SKM-1 (cell line): ENCODE data around the gene YLPM1.
"Not testable (repeated sequence)": the region's sequence is repeated elsewhere in the genome, so short reads cannot be mapped to it uniquely, and the experiment has no call there.

Experiments used
- DNase-seq: peaks from one replicate; lab custom pipeline; 2025; ENCODE audit not compliant: unreplicated experiment; lab: John Stamatoyannopoulos, UW

The YLPM1 gene, protein sequence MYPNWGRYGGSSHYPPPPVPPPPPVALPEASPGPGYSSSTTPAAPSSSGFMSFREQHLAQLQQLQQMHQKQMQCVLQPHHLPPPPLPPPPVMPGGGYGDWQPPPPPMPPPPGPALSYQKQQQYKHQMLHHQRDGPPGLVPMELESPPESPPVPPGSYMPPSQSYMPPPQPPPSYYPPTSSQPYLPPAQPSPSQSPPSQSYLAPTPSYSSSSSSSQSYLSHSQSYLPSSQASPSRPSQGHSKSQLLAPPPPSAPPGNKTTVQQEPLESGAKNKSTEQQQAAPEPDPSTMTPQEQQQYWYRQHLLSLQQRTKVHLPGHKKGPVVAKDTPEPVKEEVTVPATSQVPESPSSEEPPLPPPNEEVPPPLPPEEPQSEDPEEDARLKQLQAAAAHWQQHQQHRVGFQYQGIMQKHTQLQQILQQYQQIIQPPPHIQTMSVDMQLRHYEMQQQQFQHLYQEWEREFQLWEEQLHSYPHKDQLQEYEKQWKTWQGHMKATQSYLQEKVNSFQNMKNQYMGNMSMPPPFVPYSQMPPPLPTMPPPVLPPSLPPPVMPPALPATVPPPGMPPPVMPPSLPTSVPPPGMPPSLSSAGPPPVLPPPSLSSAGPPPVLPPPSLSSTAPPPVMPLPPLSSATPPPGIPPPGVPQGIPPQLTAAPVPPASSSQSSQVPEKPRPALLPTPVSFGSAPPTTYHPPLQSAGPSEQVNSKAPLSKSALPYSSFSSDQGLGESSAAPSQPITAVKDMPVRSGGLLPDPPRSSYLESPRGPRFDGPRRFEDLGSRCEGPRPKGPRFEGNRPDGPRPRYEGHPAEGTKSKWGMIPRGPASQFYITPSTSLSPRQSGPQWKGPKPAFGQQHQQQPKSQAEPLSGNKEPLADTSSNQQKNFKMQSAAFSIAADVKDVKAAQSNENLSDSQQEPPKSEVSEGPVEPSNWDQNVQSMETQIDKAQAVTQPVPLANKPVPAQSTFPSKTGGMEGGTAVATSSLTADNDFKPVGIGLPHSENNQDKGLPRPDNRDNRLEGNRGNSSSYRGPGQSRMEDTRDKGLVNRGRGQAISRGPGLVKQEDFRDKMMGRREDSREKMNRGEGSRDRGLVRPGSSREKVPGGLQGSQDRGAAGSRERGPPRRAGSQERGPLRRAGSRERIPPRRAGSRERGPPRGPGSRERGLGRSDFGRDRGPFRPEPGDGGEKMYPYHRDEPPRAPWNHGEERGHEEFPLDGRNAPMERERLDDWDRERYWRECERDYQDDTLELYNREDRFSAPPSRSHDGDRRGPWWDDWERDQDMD (N-terminal part only)

DNA sequence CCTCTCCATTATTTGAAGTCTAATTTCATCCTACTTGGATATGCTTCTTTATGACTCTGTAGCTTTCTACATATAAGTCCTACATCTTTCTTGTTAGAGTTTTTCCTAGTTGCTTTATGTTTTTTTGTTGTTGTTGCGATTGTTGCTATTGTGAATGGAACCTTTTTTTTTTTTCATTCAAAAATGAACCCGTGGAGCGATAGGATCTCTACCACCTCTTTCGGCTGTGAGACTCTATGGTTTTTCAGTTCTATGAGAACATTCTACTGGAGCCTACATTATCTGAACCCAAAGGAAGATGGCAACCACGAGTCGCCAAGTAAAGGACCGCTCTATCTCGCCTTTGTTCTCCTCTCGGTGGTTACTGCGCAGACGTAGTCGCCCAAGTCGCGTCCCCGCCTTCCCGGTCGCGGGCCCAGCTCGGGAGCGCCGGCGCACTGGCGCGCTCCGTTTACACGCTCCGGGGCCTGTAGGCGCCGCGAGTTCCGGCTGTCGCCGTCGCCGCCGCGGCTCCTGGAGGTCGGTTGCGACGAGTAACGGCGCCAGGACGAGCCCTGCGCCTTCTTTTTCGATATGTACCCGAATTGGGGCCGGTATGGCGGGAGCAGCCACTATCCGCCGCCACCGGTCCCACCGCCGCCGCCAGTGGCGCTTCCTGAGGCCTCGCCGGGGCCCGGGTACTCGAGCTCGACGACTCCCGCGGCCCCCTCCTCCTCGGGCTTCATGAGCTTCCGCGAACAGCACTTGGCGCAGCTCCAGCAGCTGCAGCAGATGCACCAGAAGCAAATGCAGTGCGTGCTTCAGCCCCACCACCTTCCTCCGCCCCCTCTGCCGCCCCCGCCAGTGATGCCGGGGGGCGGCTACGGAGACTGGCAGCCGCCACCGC lies at the start of gene YLPM1:
YLPM1 (plus strand) TSS at position 400 of the 886 bp plus-strand sequence; CDS start at position 574, 174 bp downstream.
- peak; percentile 68 for DNase-seq

DNA sequence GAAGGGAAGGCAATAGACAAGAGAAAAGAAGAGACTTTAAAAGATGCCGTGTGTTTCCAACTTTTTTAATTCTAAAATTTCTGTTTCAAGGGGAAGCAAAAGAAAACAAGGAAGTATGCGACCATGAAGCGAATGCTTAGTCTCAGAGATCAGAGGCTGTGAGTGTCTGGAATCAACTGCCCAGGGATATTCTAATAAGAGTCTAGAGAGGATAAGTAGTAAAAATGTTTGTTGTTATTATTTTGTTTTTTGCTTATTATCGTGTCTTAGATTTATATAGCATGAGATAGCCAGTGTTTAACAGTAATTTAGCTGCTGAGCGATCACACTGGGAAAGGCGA lies 49.8 kb upstream of the YLPM1 start:
- no peak for DNase-seq

DNA sequence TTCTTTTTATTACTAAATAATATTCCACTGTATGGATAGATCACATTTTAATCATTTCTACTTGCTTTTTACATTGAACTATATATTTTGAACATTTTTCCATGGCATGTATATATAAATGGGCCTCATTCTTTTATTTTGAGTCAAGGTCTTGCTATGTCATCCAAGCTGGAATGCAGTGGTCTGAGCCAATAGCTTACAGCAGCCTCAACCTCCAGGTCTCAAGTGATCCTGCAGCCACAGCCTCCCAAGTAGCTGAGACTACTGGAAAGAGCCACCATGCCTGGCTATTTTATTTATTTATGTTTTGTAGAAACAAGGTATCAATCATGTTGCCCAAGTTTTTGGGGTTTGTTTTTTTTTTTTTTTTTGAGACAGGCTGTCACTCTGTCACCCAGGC lies 42.6 kb upstream of the YLPM1 start:
- DNase-seq = no peak

DNA sequence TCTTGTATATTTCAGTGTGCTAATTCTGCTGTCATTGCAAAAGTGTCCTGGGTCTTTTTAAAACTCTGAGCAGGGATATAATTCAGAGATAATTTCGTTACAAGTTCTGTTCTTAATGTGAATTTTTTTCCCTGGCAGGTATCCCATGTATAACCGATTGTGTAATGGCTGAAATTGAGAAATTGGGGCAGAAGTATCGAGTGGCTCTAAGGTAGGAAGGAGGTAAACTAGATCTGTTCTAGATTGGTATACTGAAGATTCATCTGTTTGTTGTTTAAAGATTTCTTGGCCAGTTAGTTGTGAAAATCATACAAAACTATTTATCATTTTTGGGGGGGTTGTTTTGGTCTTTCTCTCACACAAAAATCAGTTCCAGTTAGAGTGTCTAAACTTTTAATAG lies 40.0 kb upstream of the YLPM1 start:
- DNase-seq = no peak

DNA sequence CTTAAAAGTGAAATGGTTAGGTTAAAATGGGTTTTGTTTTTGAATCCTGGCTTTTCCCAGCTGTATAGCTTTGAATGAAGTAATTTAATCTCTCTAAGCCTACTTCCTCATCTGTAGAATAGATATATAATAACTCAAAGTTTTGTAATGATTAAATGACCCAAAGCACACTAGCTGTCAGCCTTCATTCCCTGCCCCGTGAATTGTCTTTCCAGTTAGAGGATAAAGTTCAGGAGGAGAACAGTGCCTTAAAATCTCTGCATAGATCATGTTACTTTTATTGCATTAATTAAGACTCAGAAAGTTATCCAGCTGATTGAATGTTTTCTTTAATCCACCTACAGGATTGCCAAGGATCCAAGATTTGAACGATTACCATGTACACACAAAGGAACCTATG lies 30.7 kb upstream of the YLPM1 start:
- DNase-seq = no peak

DNA sequence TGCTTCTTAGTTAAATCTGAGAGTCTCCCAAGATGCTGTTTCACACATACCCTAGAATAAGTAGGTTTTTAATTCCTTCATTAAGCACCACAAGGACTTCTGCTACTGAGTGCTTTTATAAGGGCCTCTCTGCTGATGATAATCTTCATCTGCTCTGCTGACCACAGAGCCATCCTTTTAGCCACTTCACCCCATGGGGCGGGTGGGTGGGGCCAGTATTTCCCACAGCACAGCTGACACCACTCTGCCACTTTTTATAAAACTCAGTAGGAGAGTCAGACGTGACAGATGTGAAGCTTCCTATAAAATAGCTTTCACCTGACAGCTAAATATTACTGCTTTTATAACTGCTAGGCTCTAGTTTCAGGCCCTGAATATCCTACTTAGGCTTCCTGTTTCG lies 29.9 kb upstream of the YLPM1 start:
- DNase-seq = no peak

DNA sequence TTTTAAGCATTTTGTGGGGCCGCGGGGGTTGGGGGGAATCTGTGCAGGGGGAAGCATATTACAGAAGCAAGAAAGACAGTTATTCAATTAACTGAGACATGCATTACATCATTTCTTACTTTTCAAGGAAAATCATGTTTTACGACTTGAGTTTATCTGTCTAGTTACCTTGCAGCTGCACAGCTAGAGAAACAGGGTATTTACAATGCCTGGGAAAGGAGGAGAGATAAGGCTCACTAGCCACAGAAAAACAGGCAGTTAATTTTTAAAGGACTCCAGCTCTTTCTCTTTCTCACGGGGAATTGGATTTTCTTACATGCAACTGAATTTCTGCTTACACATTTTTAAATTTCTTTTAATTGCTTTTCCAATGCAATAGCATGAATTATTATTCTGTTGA lies 28.0 kb upstream of the YLPM1 start:
- no peak for DNase-seq

DNA sequence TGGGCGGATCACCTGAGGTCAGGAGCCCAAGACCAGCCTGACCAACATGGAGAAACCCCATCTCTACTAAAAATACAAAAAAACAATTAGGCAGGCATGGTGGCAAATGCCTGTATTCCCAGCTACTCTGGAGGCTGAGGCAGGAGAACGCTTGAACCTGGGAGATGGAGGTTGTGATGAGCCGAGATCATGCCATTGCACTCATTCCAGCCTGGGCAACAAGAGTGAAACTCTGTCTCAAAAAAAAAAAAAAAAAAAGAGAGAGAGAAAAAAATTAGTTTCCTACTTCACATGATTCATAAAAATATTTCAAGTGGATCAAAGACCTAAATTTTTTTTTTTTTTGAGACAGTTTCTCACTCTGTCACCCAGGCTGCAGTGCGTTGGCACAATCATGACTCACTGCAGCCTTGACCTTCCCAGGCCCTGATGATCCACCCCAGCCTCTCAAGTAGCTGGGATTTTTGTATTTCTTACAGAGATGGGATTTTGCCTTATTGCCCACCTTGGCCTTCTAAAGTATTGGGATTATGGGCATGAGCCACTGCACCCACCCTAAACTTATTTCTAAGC lies 25.3 kb upstream of the YLPM1 start:
- DNase-seq = no peak

DNA sequence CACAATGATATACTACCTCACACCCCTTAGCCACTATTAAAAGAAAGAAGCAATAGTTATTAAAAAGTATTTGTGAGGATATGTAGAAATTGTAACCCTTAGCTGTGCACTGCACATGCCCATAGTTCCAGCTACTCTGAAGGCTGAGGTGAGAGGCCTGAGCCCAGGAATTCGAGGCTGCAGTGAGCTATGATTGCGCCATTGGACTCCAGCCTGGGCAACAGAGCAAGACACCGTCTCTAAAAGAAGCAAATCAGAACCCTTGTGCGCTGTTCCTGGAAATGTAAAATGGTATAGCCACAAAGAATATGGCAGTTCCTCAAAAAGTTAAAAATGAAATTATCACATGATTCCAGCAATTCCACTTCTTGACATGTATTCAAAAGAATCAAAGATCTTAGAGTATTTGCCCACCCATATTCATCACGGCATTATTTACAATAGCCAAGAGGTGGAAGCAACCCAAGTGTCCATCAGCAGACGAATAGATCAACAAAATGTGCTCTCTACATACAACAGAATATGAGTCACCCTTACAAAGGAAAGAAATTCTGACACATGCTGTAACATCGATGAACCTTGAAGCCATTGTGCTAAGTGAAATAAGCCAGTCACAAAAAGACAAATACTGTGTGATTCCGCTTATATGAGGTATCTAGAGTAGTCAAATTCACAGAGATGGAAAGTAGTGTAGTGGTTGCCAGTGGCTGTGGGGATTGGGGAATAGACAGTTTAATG lies 23.7 kb upstream of the YLPM1 start:
- DNase-seq = no peak

DNA sequence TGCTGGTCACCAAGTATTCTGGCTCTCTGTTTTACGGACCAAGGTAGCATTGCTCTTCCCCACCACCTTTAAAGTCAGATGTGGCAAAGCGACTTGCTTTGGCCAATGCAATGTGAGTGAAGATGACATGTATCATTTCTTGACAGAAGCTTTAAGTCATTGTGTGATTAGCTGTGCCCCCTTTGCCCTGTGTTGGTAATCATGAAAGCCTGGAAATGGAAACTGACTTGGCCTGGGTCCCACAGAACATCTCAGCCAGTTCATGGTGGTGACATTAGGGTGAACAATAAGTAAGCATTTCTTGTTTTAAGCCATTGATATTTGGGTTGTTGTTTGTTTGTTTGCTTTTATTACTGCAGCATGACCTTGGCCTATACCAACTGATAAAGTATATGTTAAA lies 15.9 kb upstream of the YLPM1 start:
- DNase-seq = no peak

DNA sequence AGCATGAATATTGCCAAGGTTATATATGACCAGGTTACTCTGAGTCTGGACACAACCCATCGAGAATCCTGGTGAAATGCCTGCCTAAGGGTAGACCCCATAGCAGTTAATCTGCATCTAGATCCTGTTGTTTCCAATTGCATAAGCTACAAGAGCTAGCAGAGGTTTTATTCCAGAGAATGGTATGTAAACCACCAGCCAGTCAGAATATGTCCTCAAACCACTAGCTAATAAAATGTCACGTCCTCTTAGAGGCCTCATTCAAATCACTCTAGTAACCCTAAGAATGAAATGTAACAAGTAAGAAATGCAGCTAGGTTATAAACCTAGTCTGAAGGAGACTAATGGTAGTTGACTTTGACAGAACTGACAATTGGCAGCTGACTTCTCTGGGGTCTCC lies 9.0 kb upstream of the YLPM1 start:
- no peak for DNase-seq

DNA sequence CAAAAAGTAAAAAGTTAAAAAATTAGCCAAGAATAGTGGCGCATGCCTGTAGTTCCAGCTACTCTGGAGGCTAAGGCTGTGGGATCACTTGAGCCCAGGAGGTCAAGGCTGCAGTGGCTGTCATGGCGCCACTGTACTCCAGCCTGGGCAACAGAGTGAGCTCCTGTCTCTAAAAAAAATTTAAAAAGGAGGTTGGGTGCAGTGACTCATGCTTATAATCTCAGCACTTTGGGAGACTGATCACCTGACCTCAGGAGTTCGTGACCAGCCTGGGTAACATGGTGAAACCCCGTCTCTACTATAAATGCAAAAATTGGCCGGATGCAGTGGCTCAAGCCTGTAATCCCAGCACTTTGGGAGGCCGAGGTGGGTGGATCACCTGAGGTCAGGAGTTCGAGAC lies 8.2 kb upstream of the YLPM1 start:
- no peak for DNase-seq

DNA sequence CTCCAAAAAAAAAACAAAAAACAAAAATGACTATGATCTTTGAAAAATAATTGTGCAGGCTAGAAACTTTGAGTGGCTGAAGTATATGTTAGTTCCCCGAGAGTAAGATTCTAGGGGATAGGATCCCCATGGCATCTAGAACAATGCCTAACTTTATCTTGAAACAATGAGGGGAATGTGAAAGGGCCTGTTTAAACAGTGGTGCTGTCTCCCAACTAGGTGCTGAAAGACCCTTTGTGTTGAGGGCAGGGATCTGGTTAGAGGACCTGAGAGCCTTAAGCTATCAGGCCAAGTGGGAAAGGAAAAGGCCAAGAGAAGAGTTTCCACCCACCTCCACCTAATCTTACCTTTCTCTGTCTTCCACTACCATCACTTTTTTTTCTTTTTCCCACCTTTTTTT lies 6.8 kb upstream of the YLPM1 start:
- DNase-seq = no peak

DNA sequence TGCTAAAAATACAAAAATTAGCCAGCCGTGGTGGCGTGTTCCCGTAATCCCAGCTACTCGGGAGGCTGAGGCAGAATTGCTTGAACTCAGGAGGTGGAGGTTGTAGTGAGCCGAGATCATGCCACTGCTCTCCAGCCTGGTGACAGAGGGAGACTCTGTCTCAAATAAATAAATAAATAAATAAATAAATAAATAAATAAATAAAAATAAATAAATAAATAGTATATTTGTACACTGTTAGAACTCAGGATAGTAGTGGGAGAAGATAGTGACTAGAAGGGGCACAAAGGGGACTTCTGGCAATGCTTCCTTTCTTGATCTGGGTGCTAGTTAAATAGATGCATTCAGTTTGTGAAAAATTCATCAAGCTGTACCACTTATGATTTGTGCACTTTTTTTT lies 4.6 kb upstream of the YLPM1 start:
- not testable (repeated sequence) for DNase-seq

DNA sequence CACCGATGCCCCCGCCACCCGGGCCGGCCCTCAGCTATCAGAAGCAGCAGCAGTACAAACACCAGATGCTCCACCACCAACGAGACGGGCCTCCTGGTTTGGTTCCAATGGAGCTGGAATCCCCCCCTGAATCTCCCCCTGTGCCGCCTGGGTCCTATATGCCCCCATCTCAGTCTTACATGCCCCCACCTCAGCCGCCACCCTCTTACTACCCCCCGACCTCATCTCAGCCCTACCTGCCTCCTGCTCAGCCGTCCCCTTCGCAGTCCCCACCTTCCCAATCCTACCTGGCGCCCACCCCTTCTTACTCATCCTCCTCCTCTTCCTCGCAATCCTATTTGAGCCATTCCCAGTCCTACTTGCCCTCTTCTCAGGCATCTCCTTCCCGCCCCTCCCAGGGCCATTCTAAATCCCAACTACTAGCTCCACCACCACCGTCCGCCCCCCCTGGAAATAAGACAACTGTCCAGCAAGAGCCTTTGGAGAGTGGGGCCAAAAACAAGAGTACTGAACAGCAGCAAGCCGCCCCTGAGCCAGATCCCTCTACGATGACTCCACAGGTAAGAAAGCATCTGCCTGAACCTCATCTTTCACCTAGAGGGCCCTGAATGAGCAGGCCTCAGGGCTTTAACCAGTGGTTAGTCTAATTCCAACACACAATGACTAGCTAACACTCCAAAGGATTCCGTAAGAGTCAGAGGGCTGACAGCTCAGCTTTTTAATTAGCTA lies 851 bp downstream of the YLPM1 start:
- no peak for DNase-seq

DNA sequence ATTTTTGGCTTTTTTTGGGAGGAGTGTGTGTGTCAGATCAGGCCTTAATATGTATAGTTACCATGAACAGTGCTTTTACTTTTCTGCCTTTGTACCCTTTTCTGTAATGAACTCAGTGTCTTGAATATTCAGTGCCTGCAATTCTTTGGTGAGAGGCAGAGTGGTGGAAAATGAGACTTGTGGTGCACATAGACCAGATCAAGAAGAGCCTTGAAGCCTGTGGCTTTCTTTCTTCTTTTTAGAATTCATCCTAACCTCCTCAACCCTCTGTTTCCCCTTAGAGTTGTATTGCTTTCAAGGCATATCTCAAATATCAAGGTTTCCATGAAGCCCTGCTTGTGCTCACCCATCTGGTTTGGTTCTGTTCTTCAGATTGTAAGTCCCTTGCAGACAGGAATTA lies 2.6 kb downstream of the YLPM1 start:
- DNase-seq = no peak

DNA sequence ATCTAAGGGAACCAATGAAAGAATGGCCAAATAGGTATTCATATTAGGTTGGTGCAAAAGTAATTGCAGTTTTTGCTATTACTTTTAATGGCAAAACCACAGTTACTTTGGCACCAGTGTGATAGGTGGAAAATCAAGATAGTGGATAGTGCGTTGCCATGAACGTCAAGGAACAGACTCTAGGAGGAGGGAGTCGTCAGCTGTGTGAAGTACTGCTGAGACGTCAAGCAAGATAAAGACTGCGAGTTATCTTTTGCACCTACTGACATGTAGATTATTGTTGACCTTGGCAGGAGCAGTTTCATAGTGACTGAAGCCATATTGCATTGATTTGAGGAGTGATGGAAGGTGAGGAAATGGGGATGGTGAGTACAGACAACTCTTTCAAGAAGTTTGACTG lies 8.3 kb downstream of the YLPM1 start:
- DNase-seq = no peak

DNA sequence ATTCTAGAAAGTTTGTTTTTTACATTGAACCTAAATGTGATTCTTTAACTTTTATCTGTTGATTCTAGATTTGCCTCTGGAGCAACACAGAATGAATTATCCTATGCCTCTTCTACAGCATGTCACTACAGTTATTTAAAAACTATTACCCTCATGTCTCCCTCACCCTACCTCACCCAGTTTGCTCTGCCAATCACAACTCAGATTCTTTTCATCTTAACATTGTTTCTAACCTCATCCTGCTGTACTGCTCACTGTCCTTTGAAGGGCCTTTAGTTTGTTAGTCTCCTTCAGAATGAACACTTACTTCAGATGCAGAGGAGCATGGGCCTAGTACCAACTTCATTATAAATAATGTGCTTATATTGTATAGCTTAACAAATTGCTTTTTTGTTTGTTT lies 21.5 kb downstream of the YLPM1 start:
- no peak for DNase-seq

DNA sequence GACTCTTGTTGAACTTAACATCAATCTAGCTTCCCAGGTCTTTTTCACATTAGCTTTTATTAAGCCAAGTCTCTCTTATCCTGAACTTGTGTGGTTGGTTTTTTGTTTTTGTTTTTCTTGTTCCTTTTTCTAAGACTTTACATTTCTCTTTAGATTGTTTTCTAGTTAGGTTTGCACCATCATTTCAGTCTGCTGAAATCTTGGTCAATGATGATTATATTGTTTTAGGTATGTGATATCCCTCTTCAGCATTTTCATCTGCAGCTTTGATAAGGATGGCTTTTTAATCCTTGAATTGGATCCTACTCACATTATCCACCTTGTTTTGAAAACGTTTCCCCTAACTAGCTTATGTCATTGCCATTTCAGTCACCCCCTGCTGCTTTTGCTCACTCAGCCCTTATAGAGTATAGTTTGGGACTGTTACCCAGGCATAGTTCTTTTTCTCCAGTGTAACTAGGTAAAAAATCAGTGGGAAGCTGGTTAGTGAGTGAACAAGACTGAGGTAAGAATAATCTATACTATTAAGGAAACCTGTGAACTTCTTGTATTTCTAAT lies 22.0 kb downstream of the YLPM1 start:
- DNase-seq = no peak
